ENCODE results near the gene STIMATE.

The STIMATE gene

DNA sequence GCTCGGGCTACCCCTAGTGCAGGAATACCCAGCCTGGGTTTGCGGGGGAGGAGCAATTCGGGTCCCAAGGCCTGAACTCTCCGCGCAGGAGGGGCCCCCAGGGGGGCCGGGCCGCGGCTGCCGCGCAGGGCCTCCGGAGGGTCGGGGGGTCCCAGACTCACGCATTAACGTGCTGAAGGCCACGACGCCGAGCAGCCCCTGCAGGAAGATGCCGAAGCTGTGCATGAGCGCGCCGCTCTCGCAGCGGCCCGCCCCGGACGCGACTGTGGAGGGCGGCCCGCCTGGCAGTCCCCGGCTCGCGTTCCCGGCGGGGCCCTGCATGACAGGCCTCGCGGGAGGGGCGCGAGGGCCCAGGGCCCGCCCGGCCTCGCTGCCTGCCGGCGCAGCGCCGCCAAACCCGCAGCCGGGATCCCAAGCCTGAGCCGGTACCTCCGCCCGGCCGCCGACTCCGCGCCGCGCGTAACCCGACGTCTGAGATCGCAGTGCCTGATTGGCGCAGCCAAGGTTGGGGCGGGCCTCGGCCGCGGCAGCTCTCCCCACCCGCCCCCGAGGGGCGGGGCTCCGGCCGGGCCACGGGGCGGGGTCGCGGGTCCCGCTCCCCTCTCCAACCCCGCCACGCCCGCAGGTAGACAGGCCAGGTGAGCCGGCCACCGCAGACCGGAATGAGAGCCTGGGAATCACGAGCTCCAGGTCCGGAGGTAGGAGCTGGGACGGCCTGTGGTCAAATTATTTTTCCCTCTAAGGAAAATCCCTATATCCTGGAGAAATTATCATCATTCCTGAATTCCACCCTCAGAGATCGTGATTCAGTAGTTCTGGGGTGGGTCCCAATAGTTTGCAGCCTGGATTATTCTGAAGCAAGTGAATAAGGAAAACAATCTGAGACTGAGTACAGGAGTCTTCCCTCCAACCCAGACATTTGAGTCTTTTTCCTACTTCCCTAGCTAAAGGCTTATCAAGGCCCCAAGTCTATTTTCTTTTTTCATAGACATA lies at the start of gene STIMATE:
STIMATE (minus strand) TSS at position 419 of the 993 bp plus-strand sequence; CDS start at position 321, 98 bp downstream.
- peak; percentile 92 for DNase-seq (ENCODE audit: low spot score)

DNA sequence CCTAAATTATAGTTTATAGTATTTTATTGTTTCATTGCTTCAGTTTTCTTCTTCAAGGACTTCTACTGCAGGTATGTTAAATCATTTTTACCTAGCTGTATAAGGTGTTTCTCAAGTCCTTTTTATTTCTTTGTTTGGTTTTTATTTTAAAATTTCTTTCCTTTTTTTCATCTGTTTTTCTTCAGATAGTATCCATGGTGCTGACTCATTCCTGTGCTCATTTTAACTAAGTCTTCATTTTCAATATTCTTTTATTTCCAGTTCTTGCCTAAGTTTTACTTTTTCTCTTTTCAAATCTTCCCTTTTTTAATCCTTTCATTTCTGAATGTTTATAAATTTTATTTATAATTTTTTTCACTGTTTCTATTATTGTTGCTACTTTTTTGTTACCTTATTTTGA lies 42.3 kb upstream of the STIMATE start:
- DNase-seq (ENCODE audit: low spot score): no peak

DNA sequence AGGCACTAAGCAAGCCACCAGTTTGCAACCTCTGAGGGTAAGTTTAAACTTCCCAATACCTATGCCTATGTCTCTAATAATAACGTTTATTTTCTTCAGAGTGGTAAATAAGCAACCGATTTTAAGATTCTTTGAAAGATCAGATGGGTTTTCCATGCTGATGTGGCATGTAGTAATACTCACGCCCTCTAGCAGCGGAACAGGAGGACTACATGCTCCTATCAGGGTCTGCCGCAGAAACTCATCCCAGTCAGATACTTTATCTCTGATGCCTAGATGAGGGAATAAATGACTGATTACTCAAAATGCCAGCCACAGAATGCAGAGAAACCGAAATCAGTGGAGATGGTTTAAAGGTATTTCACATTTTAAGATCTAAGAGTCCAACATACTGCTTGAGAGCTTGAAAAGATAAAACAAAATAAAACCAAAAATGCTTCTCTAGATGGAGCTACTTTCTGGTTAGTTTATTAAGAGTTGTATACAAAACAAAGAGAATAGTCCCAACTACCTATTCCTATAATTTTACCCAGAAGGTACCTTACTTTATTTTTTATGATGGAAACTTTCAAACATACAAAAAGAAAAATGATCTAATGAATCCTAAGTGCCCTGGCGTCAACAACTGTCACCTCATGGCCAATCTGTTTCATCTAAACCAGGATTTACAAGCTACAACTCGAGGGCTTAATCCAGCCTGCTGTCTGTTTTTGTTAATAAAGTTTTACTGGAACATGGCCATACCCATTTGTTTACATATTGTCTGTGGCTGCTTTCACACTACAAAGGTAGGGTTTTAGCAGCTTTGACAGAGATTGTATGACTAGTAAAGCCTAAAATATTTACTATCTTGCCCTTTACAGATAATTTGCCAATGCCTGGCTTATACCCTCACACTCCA lies 37.5 kb upstream of the STIMATE start:
- DNase-seq (ENCODE audit: low spot score): peak; percentile 53

DNA sequence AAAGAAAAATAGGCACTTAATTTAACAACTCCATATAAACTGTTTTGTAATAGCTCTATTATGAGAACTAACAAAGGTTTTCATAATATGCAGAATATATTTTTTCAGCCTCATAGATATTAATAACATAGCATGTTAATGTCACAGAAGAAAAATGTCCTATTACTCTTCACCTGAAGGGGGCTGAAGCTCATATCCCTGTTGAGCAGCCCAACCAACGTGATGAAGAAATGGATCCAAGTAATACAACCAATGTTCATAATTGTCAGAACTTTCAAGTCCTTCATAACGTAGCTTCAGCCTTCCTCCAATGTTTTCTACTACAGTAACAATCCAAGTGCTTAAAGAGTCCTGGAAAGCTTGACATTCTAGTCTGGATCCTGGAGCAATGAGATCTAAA lies 34.5 kb upstream of the STIMATE start:
- DNase-seq (ENCODE audit: low spot score): no peak

DNA sequence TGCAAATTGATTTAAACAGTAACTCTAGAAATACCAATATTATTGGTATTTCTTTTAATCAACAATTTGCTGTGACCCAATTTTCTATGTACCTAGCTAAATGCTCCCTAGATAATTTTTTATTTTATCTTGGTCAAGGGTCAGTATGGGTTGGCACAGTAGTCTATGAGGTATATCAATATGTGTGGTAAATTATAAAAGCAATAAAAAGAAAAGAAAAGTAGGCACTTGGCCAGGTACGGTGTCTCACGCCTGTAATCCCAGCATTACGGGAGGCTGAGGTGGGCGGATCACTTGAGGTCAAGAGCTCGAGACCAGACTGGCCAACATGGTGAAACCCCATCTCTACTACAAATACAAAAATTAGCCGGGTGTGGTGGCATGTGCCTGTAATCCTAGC lies 34.0 kb upstream of the STIMATE start:
- DNase-seq (ENCODE audit: low spot score): no peak

DNA sequence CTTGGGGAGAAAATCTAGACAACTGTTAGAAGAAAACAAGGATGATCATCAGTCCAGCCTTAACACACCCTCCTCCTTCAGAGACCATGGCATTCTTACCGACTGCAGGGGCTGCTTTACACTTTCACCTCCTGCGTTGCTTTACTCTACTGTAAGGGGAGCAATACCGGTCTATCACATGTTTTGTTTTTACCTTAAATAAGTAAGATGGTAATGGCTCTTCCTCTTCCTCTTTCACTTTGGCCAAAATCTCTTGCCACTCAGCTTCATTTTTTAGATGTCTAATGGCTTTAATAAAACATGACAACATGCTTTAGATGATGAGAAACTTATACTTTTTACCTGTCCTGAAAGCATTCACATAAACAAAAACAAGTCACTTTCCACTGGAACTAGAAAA lies 33.4 kb upstream of the STIMATE start:
- no peak for DNase-seq (ENCODE audit: low spot score)

DNA sequence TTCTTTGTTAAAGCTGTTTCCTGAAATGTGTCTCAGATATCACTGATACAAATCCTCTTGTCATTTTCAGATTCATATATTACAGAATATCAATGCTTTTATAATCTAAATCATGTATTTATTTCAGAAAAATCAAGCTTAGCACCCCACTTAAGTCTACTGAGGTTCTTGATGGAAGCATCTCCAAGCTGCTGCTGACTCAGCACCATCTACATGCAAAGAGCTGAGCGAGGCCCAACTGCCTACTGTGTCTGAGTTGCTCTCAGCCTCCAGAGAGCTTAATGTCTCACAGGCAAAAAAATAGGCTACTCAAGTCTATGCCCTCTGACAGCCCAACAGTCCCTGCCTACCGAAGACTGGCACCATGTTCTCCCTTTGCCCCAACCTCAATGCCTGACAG lies 29.2 kb upstream of the STIMATE start:
- DNase-seq (ENCODE audit: low spot score): no peak

GRCh38 chr3:52925405-52926313 lies 28.3 kb upstream of the STIMATE start:
- DNase-seq (ENCODE audit: low spot score): no peak

GRCh38 chr3:52923963-52924362 lies 26.6 kb upstream of the STIMATE start:
- DNase-seq (ENCODE audit: low spot score): no peak

GRCh38 chr3:52920841-52921240 lies 23.5 kb upstream of the STIMATE start:
- DNase-seq (ENCODE audit: low spot score): no peak

GRCh38 chr3:52917044-52917443 lies 19.7 kb upstream of the STIMATE start:
- DNase-seq (ENCODE audit: low spot score): no peak

DNA sequence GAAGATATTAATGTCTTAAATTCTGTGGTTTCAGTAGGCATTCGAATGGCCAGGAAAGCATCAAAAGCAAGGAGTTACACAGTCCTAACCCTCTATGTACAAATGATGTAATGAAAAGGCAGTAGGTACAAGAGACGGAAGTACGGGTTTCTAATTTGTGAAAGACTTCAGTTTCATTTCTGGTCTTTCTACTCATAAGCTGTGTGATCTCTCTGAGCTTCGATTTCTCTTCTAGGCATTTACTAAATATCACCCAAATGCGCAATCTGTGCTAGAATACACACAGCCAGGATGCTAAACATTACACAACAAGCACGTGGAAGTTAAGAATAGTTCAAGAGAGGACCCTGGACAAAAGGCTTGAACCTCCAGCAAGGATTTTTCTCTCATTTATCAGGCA lies 17.9 kb upstream of the STIMATE start:
- DNase-seq (ENCODE audit: low spot score): no peak

- no peak for DNase-seq (ENCODE audit: low spot score)
Measured at GRCh38 chr3:52912885-52913731, 15.8 kb upstream of the STIMATE start.

DNA sequence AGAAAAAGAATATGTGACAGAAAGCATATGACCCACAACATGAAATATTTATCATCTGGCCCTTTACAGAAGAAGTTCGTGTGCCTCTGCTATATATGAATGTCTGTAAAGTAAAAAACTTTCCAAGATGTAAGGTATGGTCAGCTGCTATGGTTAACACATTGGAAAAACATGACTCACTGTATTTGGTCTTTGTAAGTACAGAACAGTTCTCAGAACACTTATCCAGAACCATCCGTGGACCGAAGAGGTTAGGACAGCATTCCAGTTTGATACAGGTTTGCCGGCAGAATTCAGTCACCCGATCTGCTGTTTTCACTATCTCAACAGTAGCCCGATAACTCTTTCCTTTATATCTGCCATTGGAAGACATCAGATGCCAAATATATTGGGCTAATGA lies 13.5 kb upstream of the STIMATE start:
- DNase-seq (ENCODE audit: low spot score): no peak

DNA sequence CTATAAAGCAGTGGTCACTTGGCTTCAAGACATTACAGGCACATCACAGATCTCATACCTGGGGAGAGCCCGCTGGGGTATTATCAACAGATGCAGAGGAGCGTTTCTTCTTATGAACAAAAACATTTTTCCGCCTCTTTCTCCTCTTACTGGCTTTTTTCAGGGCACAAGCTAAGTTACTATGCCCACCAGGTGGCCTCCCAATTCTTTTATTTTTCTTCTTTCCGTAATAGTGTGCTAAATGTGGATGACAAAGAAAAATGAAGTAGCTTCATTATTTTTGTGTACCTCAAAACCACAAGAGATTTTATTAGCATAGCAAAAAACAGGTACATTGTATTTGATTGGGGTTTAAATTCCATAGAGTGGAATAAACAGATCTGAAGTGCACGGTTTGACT lies 10.1 kb upstream of the STIMATE start:
- DNase-seq (ENCODE audit: low spot score): no peak

DNA sequence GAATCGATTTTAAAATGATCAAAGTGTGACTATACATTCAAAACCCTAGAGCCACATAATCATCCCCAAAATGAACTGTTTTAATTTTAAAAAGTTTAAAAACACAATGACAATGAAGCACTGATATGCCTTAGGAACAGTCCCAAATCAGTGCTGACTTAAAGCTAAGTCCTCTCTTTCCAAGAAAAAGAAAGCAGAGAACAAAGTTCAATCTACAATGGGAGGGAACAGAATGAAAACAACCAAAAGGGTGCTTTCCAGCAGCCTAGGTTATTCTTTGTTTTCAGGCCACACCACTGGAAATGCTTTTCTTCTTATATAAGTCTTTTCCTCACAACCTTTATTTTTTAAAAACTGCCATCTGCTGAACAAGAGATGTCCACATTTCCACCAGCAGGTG lies 7.2 kb upstream of the STIMATE start:
- DNase-seq (ENCODE audit: low spot score): no peak

GRCh38 chr3:52904000-52904399 lies 6.7 kb upstream of the STIMATE start:
- DNase-seq (ENCODE audit: low spot score): no peak

- DNase-seq (ENCODE audit: low spot score): no peak
Measured at GRCh38 chr3:52896613-52897012, 735 bp downstream of the STIMATE start.

DNA sequence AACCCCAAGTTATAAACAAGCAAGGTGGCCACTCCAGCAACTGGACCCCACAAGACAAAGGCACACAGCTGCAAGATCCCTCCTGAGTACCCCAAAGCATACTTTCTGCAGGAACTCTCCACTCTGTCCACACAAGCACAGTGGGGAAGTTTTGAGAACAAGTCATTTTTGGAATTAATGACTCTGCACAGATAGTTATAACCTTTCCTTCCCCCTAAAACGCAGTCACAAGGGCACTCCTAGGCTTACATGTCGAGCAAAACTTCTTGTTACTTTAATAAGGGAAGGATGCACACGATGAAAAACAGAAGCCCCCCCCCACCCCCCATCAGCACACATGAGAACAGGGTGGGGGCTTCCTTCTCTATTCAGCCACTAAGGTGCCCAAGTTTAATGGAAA lies 1.2 kb downstream of the STIMATE start:
- no peak for DNase-seq (ENCODE audit: low spot score)

DNA sequence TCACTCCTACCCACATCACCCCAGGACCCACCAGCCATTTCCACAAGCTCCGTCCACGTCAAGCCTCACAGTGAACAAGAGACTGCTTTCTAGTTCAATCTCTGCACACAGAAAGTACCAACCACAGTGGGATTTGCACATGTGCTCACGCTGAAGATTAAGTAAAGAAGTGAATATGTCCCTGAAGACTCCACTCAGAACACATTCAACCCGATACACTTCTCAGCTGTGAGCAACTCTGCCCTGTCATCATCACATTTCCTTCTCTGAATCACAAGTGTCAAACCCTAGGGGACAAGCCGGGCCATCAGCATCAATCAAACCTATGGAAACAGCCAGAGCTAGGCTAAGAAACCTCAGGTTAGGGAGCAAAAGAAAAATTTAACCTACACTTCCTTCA lies 1.9 kb downstream of the STIMATE start:
- DNase-seq (ENCODE audit: low spot score): no peak

DNA sequence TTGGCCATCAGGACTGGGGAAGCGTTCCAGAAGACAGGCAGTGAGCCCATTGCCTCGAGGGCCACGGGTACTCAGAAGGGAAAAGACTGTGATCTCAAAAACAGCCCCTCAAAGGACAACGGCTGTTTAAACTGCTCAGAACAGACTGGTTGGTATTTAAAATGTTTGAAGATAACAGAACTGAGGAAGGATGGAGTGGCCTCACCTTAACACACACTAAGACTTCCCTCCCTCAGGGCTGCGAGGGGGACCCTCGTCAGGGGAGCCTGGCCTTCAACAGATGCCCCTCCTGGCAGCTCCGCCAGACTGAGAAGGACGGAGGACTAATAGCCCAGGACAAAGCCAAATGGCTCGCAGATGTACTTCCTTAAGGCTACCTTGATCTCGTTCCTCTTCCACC lies 2.6 kb downstream of the STIMATE start:
- DNase-seq (ENCODE audit: low spot score): no peak

Measured in ecto neural progenitor cell (in vitro differentiated cells).